IgD-negative memory B cell (primary cell): Measurements from ENCODE around the gene MAML2. TPM values are rescaled to one million over a fixed set of nuclear protein-coding genes. Genes with fewer than 3 reads are reported as not detected.
A peak's percentile ranks its signal among the peaks of the same experiment; 100 is the strongest.

Experiments used
- H3K27ac Mint-ChIP-seq, 3 donors: one replicate each; pipeline ENCODE4 v1.8.0; 2020 to 2022; ENCODE audit warnings: mild to moderate bottlenecking in 3 of 3, mixed read lengths in 3 of 3, moderate library complexity in 1 of 3
- H3K27me3 Mint-ChIP-seq: one replicate; pipeline ENCODE4 v1.8.0; 2021; ENCODE audit warnings: mixed read lengths
- H3K36me3 Mint-ChIP-seq: one replicate; pipeline ENCODE4 v1.8.0; 2020; ENCODE audit warnings: mild to moderate bottlenecking, mixed read lengths
- H3K4me1 Mint-ChIP-seq, 3 donors: one replicate each; pipeline ENCODE4 v1.8.0; 2020 to 2022; ENCODE audit warnings: mixed read lengths in 3 of 3, mild to moderate bottlenecking in 1 of 3
- H3K4me3 Mint-ChIP-seq, 4 donors: one replicate each; pipeline ENCODE4 v1.8.0; 2020 to 2022; ENCODE audit warnings: mild to moderate bottlenecking in 4 of 4, mixed read lengths in 4 of 4, moderate library complexity in 3 of 4
- H3K9me3 Mint-ChIP-seq, 3 donors: one replicate each; pipeline ENCODE4 v1.8.0; 2020 to 2021; ENCODE audit warnings: mixed read lengths in 3 of 3, mild to moderate bottlenecking in 1 of 3
- polyA plus RNA-seq: library from polyadenylated mRNA; unstranded; fragments of 300-500 nt; fragmentation: Illumina TruSeq; gene quantifications from one replicate; pipeline ENCODE4 v1.2.3, GENCODE V29; 2021

The MAML2 gene
- polyA plus RNA-seq, 1 donor from 2014 or later: 9.3 TPM

DNA sequence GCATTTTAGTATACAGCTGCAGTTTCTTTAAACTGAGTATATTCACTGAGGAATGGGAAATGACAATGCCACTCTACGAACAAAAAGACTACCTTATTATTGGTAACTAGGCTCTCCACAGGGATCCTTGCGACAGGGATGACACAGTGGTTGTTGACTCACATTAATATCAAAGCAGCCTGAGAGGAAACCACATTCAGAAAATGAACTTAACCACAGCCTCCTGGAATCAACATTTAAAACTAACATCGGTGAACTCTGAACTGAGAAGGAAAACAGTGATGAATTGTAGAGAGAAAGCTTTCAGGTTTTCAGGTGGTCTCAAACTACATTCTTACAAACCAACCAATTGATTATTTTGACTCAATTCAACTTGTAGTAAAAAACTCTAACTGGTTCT, 328.8 kb downstream of the MAML2 start:
- Mint-ChIP-seq H3K36me3 (no peaks in the 10 kb centered on the region), H3K9me3 (no peaks in the 10 kb centered on the region), H3K27ac (peak overlapping the region; percentile 70 to 80 (median 77)), H3K4me3 (peak overlapping the region in 2 of 4 donors; percentile 2 to 83), H3K27me3 (no peaks in the 10 kb centered on the region), H3K4me1 (peaks cover 35 to 47% (median 38%) of the 10 kb centered on the region in 3 donors)

DNA sequence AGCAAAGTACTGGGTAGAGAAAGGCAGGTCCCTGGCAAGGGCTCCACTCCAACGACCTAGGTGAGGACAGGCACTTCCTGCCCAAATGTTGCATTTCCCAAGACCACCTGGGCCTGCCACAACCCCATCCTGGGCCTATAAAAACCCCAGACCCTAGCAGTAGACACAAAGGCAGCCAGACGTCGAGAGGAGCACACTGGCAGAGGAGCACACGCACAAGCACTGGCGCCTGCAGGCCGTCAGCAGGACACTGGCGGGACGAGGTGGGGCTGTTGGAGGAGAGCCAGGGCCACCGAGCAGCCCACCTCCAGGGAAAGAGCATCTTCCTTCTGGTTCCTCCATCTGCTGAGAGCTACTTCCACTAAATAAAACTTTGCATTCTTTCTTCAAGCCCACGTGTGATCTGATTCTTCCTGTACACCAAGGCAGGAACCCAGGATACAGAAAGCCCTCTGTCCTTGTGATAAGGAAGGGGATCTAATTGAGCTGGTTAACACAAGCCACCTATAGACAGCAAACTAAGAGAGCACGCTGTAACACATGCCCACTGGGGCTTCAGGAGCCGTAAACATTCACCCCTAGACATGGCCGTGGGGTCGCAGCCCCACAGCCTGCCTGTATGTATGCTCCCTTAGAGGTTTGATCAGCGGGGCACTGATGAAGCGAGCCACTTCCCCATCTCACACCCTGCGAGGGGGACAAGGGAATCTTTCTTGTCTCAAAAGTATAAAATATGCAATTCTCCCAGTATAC, 329.4 kb downstream of the MAML2 start:
- H3K9me3 Mint-ChIP-seq: no peaks in the 10 kb centered on the region
- H3K27ac Mint-ChIP-seq: peak overlapping the region; percentile 70 to 83 (median 77)
- peaks cover 35 to 47% (median 38%) of the 10 kb centered on the region in 3 donors for H3K4me1 Mint-ChIP-seq
- H3K4me3 Mint-ChIP-seq: peak overlapping the region in 2 of 4 donors; percentile 18 to 83
- H3K27me3 Mint-ChIP-seq: no peaks in the 10 kb centered on the region
- H3K36me3 Mint-ChIP-seq: no peaks in the 10 kb centered on the region

DNA sequence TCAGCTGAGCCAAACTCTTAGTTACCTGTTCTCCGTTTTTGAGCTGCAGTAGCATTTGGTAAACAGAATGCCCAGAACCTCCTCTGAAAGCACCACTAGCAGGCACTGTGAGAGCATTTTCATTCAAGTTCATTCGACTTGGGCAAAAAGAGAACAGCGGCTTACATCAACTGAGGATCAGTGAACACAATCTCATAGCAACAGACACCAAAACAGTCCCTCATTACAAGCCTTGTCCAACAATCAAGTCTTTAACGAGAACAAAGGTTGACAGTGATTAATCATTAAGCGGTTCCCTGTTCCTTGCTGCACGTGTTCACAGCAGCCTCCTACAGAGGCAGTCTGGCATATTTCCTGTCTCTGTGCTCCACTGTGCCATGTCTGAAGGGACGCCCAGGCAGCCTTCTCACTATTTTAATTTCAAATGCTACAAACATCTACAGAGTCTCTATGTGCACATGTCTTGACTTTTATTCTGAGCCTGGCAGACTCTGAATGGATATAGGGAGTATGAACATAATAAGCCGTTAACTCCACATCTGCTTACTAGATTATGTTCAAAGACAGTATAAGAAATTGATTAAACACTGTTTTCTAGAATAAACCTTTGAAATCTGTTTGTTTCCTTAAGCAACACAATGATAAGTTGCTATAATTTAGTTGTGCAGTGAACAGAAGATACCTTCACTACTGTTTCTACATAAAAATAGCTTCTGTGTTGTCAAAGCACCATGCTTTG, 330.7 kb downstream of the MAML2 start:
- H3K27ac Mint-ChIP-seq: peak overlapping the region; percentile 14 to 83 (median 70)
- H3K9me3 Mint-ChIP-seq: no peaks in the 10 kb centered on the region
- H3K27me3 Mint-ChIP-seq: no peaks in the 10 kb centered on the region
- H3K36me3 Mint-ChIP-seq: no peaks in the 10 kb centered on the region
- peaks cover 35 to 47% (median 38%) of the 10 kb centered on the region in 3 donors for H3K4me1 Mint-ChIP-seq
- H3K4me3 Mint-ChIP-seq: peak overlapping the region; percentile 1 to 82 (median 29)

DNA sequence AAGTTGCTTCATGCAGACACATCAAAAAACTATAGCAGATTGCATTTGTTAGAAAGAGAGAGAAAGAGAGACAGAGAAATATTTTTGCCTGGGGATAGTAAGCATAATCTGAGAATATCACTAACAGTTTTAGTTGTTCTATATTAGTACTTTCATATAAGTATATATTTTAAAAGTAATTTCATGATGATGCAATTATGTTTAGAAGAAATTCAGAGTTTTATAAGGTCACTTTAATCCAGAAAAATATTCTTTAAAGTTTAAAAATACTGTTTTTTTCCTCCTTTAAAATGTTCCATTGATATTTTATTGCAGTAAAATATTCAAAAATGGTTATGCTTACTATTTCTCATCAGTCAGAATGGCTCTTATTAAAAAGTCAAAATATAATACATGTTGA, 332.3 kb downstream of the MAML2 start:
- Mint-ChIP-seq H3K36me3 (no peaks in the 10 kb centered on the region), H3K27me3 (no peaks in the 10 kb centered on the region), H3K4me1 (peaks cover 32 to 44% (median 38%) of the 10 kb centered on the region in 3 donors), H3K4me3 (no peak overlapping the region), H3K27ac (no peak overlapping the region), H3K9me3 (no peaks in the 10 kb centered on the region)

DNA sequence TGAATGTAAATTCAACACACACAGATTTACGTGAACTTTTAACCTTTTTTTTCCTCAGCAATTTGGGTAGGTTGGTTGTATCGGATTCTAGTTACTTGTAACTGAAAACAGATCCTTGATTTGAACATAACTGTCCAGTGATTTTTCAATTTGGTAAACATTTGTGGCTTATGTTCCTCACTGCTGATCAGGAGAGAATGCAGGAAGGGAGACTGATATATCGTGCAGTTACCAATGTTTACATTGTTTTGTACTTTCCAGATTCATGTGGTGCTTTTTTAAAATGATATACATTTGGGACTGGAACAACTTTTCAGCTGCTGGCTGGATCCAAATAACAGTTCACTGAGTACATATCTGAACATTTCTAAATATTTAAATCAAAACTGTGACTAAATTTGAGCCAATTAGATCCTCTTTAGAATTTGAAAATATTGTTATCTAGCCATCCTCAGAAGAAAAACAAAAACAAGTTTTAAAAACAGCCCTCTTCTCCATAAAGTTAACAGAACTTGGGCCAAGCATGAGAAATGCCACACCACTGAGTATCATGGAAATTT, 334.8 kb downstream of the MAML2 start:
- H3K27me3 Mint-ChIP-seq: no peaks in the 10 kb centered on the region
- H3K4me1 Mint-ChIP-seq: peaks cover 15 to 22% (median 20%) of the 10 kb centered on the region in 3 donors
- H3K36me3 Mint-ChIP-seq: peaks cover 2% of the 10 kb centered on the region
- no peak overlapping the region for H3K27ac Mint-ChIP-seq
- H3K9me3 Mint-ChIP-seq: no peaks in the 10 kb centered on the region
- H3K4me3 Mint-ChIP-seq: no peak overlapping the region

DNA sequence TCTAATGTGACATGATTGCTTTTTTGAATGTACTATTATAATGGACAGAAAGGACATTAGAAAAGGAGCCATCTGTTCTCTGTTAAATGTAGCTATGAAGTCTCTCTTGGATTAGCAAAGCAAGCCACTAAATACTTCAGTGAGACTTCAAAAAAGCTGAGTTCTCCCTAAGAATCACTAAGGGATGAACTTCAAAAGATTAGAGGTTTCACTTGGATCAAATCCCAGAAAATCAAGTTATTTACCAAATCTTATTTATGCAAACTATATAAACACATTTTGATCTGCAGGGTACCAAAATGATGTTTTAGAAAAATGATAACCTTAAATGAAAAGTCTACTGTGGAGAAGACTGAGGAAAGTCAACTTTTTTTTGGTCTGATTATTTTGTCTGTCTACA, 337.0 kb downstream of the MAML2 start:
- Mint-ChIP-seq H3K36me3 (peaks cover 2% of the 10 kb centered on the region), H3K27ac (no peak overlapping the region), H3K9me3 (peaks cover 0 to 2% (median 0%) of the 10 kb centered on the region in 3 donors), H3K27me3 (no peaks in the 10 kb centered on the region), H3K4me3 (no peak overlapping the region), H3K4me1 (peaks cover 3 to 5% (median 4%) of the 10 kb centered on the region in 3 donors)

DNA sequence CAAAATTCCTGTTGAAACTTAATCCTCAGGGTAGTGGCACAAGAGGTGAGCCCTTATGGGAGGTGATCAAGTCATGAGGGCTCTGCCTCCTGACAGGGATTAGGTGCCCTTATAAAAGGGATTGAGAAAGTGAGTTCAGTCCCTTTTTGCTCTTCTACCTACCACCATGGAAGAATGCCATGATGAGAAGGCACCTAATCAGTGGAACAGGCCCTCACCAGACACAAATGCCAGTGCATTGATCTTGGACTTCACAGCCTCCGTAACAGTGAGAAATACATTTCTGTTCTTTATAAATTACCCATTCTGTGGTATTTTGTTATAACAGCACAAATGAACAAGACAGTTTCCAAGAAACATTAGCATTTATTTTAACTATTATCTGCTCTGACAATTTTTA, 338.1 kb downstream of the MAML2 start:
- peaks cover 0 to 2% (median 0%) of the 10 kb centered on the region in 3 donors for H3K9me3 Mint-ChIP-seq
- H3K27me3 Mint-ChIP-seq: no peaks in the 10 kb centered on the region
- H3K4me3 Mint-ChIP-seq: no peak overlapping the region
- peaks cover 1 to 2% (median 2%) of the 10 kb centered on the region in 3 donors for H3K4me1 Mint-ChIP-seq
- peaks cover 5% of the 10 kb centered on the region for H3K36me3 Mint-ChIP-seq
- no peak overlapping the region for H3K27ac Mint-ChIP-seq

DNA sequence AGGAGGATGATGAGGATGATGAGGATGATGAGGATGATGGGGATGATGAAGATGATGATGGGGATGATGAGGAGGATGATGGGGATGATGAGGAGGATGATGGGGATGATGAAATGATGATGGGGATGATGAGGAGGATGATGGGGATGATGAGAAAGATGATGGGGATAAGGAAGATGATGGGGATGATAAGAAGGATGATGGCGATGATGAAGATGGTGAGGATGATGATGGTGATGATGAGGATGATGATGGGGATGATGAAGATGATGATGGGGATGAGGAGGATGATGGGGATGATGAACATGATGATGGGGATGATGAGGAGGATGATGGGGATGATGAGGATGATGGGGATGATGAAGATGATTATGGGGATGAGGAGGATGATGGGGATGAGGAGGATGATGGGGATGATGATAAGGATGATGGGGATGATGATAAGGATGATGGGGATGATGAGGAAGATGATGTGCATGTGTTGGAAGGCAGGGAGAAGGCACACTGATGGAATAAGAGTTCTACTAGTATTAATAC, 340.2 kb downstream of the MAML2 start:
- Mint-ChIP-seq H3K36me3 (peaks cover 5% of the 10 kb centered on the region), H3K4me1 (peaks cover 2 to 3% (median 3%) of the 10 kb centered on the region in 3 donors), H3K27ac (no peak overlapping the region), H3K9me3 (peaks cover 0 to 2% (median 0%) of the 10 kb centered on the region in 3 donors), H3K27me3 (no peaks in the 10 kb centered on the region), H3K4me3 (no peak overlapping the region)

DNA sequence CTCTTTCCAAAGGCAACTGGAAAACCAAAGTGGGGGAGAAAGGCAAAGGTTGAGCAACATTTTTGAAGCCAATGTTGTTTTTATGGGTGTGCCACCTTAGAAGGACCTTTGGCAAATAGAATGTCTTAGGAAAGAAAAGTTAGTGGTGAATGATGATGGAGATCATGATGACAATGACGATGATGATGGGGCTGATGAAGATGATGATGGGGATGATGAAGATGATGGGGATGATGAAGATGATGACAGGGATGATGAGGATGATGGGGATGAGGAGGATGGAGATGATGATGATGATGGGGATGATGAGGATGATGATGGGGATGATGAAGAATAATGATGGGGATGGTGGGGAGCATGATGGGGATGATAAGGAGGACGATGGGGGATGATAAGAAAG, 340.7 kb downstream of the MAML2 start:
- Mint-ChIP-seq H3K4me3 (peak overlapping the region in 1 of 4 donors; percentile 13), H3K27me3 (no peaks in the 10 kb centered on the region), H3K4me1 (peaks cover 2 to 3% (median 3%) of the 10 kb centered on the region in 3 donors), H3K27ac (no peak overlapping the region), H3K9me3 (peaks cover 0 to 2% (median 0%) of the 10 kb centered on the region in 3 donors), H3K36me3 (peaks cover 5% of the 10 kb centered on the region)

DNA sequence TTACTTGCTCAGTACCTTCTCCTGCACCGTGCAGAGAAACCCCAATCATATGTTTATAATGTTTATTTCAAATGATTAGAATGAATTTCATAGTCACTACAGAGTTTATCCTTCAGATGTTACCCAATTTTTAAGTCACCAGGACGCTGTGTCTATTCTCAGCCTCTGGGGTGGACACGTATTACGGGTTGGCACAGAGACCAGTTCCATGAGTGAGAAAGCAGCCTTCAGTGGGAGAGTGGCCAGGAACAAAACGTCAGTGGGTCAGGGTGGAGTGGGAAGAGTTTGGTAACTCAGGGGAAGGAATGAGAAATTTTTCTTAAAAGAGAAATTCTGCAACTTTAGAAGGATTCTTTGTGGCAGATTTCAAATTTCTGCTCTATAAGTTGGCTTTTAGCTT, 342.0 kb downstream of the MAML2 start:
- peaks cover 5% of the 10 kb centered on the region for H3K36me3 Mint-ChIP-seq
- no peak overlapping the region for H3K27ac Mint-ChIP-seq
- no peaks in the 10 kb centered on the region for H3K27me3 Mint-ChIP-seq
- H3K9me3 Mint-ChIP-seq: peaks cover 0 to 2% (median 0%) of the 10 kb centered on the region in 3 donors
- H3K4me1 Mint-ChIP-seq: peaks cover 2 to 3% (median 3%) of the 10 kb centered on the region in 3 donors
- no peak overlapping the region for H3K4me3 Mint-ChIP-seq

DNA sequence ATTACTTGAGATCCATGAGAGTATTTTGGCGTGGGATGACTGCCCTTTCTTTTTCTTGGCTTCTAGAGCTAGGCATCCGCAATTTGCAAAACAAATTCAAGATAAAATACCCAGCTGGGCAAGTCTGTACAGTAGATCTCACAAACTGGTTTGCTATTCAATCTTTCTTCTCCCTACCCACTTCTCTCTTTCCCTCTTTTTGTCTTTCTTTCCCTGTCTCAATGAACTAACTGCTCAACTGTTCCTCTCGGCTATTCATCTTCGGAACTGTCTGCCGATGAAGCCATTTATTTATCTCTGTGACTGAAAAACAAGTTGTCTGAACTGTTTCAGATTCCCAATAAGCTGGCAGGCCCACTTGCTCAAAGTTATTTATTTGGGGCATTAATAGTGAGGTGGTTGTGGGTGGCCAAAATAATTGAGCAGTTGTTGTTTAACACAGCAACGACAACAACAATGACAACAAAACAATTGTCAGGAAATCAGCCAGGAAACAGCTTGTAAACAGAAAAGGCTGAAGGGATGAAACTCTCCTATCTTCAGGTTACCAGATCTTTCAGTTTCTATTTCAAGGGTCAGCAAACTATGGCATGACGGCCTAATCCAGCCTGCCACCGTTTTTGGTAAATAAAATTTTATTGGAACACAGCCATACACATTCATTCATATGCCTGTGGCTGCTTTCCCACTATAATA, 343.1 kb downstream of the MAML2 start:
- Mint-ChIP-seq H3K4me3 (no peak overlapping the region), H3K4me1 (peaks cover 2 to 3% (median 3%) of the 10 kb centered on the region in 3 donors), H3K27ac (no peak overlapping the region), H3K9me3 (peaks cover 0 to 2% (median 0%) of the 10 kb centered on the region in 3 donors), H3K36me3 (peaks cover 8% of the 10 kb centered on the region), H3K27me3 (no peaks in the 10 kb centered on the region)

DNA sequence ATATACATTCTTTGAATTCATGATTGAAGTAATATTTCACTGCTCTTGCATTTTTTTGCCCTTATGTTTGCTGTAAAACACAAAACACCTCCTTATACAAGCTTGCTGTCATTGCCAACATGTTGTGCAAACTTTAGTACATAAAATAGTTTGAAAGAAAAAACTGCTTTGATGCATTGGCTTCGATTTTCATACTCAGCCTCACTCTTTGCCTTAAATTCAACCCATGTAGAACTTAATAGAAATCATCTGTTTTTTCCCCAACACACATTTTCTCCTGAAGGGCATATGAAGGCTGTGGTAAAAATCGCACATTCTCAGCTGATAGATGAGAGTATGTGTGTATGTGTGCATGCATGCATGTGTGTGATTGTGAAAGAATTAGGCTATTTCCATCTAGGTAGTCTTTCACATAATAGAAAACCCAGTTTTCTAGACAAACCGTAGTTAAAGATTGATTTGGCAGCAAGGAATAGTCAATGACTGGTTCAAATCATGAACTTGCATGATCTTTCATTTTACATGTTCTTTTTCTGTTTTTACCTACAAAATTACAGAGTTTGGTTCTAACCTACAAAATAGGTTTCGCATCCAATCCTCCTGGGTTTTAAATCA, 346.3 kb downstream of the MAML2 start:
- H3K4me1 Mint-ChIP-seq: peaks cover 2 to 3% (median 3%) of the 10 kb centered on the region in 3 donors

DNA sequence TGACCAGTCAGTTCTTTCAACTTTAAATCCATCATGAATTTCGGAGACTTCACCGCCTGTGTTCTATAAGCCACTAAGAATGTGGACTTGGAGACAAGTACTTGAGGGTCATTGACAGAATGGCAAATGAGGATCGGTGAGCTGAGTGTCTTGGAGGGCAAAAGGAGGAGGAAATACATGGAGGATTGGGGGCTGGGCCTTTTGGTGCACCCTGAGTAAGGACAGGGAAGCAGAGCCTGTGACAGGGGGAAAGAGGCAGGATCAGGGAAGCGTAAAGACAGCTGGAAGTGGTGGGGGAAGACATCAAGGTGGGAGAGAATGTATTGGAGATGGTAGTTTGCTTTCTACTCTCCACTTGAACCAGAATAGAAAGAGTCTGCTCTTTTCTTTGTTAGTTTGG, 348.7 kb downstream of the MAML2 start:
- Mint-ChIP-seq H3K27ac (peak overlapping the region in 1 of 3 donors; percentile 3), H3K36me3 (peaks cover 21% of the 10 kb centered on the region), H3K27me3 (no peaks in the 10 kb centered on the region), H3K9me3 (no peaks in the 10 kb centered on the region), H3K4me1 (peaks cover 0 to 1% (median 0%) of the 10 kb centered on the region in 3 donors), H3K4me3 (no peak overlapping the region)

More for the DNA sequence above, 346.3 kb downstream of the MAML2 start:
- Mint-ChIP-seq H3K9me3 (no peaks in the 10 kb centered on the region), H3K27ac (no peak overlapping the region), H3K36me3 (peaks cover 14% of the 10 kb centered on the region), H3K27me3 (no peaks in the 10 kb centered on the region), H3K4me3 (no peak overlapping the region)
